Endothelial cell of umbilical vein (primary cell): ENCODE measurements around the gene LRP1B. TPM values are rescaled to one million over a fixed set of nuclear protein-coding genes. Genes with fewer than 3 reads are reported as not detected.

Source experiments
- BruUV-seq: library from RNA; stranded (reverse); fragments of 400-500 nt; replicated peaks from 2 replicates; lab custom pipeline; 2021; lab: Mats Ljungman, UMichigan
- CTCF ChIA-PET: fragments of 300-600, 350-600 bp; sonication (Branson Sonifier 250); formaldehyde crosslinking; loops from one replicate; lab custom pipeline; 2021; ENCODE audit warnings: antibody characterized with exemption, inconsistent platforms; lab: Charles Lee
- POLR2A ChIA-PET: fragments of 300-600, 350-600 bp; sonication (Branson Sonifier 250); formaldehyde crosslinking; loops from one replicate; lab custom pipeline; 2021; ENCODE audit warnings: antibody characterized with exemption, inconsistent platforms; lab: Charles Lee
- DNase-seq: peaks from one replicate; pipeline ENCODE4 v3.0.0-alpha.2; 2011; ENCODE audit warnings: low read depth, low spot score
- FAIRE-seq: peaks from 2 replicates; lab custom pipeline; 2011; peaks lifted over from hg19 to GRCh38; lab: Jason Lieb, UNC
- H2AFZ ChIP-seq: 2 replicates; pipeline ENCODE4 v1.6.0; 2012; ENCODE audit warnings: low read depth, low read length, control low read depth, inconsistent platforms
- H3K27ac ChIP-seq: 2 replicates; pipeline ENCODE4 v1.5.1; 2011; ENCODE audit warnings: low read depth, mild to moderate bottlenecking, control low read depth, low read length, moderate library complexity; ENCODE audit not compliant: insufficient read depth
- H3K27me3 ChIP-seq, 2 experiments: 2 replicates each; pipeline versions ENCODE4 v1.6.0 to v1.6.1; 2011; ENCODE audit warnings: low read length in 2 of 2, mixed read lengths in 1 of 2; ENCODE audit not compliant: control insufficient read depth in 2 of 2, insufficient read depth in 2 of 2
- H3K36me3 ChIP-seq, 2 experiments: 2 replicates in 1 of 2; 3 replicates in 1 of 2; pipeline ENCODE4 v1.5.1; 2011; ENCODE audit warnings: low read length in 2 of 2, mild to moderate bottlenecking in 1 of 2, moderate library complexity in 1 of 2; ENCODE audit not compliant: control insufficient read depth in 2 of 2, insufficient read depth in 2 of 2; ENCODE audit errors: extremely low read depth in 1 of 2
- H3K4me1 ChIP-seq: 3 replicates; pipeline ENCODE4 v1.5.1; 2011; ENCODE audit warnings: mild to moderate bottlenecking, low read length; ENCODE audit not compliant: control insufficient read depth, insufficient read depth; ENCODE audit errors: extremely low read depth
- H3K4me2 ChIP-seq: 2 replicates; pipeline ENCODE4 v1.6.1; 2011; ENCODE audit warnings: low read length, control low read depth, mixed read lengths; ENCODE audit not compliant: insufficient read depth
- H3K4me3 ChIP-seq, 3 experiments: fragments of 200-600 bp in 1 of 3; sonication (generic), shearing (Covaris generic) in 1 of 3; replicated peaks in 1 of 3; 2 replicates each; pipeline ENCODE4 v1.5.1; 2011 to 2016; ENCODE audit warnings: control low read depth in 3 of 3, low read length in 3 of 3, mild to moderate bottlenecking in 2 of 3, inconsistent platforms in 1 of 3, low read depth in 1 of 3, moderate library complexity in 1 of 3; ENCODE audit not compliant: insufficient read depth in 1 of 3
- H3K79me2 ChIP-seq: 2 replicates; pipeline ENCODE4 v1.6.0; 2012; ENCODE audit warnings: low read length, inconsistent platforms; ENCODE audit not compliant: control insufficient read depth, insufficient read depth
- H3K9ac ChIP-seq: replicated peaks from 2 replicates; pipeline ENCODE3; 2011; ENCODE audit warnings: low read length, control low read depth; ENCODE audit not compliant: insufficient read depth; ENCODE audit errors: extremely low read depth
- H3K9me1 ChIP-seq: replicated peaks from 3 replicates; pipeline ENCODE4 v1.6.0; 2011; ENCODE audit warnings: mild to moderate bottlenecking, low read length; ENCODE audit not compliant: control insufficient read depth, insufficient read depth; ENCODE audit errors: extremely low read depth
- H3K9me3 ChIP-seq: replicated peaks from 2 replicates; pipeline ENCODE4 v1.5.1; 2012; ENCODE audit warnings: low read length, inconsistent platforms; ENCODE audit not compliant: control insufficient read depth, insufficient read depth
- H4K20me1 ChIP-seq: replicated peaks from 2 replicates; pipeline ENCODE3; 2011; ENCODE audit warnings: mild to moderate bottlenecking, low read length; ENCODE audit not compliant: control insufficient read depth, insufficient read depth; ENCODE audit errors: extremely low read depth
- EZH2 ChIP-seq: IDR thresholded peaks from 2 replicates; pipeline ENCODE4 v1.6.1; 2012; ENCODE audit warnings: borderline replicate concordance, low read depth, mild to moderate bottlenecking, moderate library complexity, low read length, inconsistent platforms; ENCODE audit not compliant: severe bottlenecking
- FOS ChIP-seq: IDR thresholded peaks from 2 replicates; pipeline ENCODE4 v1.6.1; 2011; ENCODE audit warnings: mild to moderate bottlenecking, low read length, moderate library complexity, borderline replicate concordance; ENCODE audit not compliant: insufficient read depth
- GATA2 ChIP-seq: IDR thresholded peaks from 2 replicates; pipeline ENCODE4 v1.7.0; 2011; ENCODE audit warnings: low read depth, mild to moderate bottlenecking, moderate library complexity, mixed read lengths, low read length; ENCODE audit not compliant: insufficient read length, insufficient read depth
- JUN ChIP-seq: IDR thresholded peaks from 2 replicates; pipeline ENCODE4 v1.6.1; 2011; ENCODE audit warnings: borderline replicate concordance, low read depth; ENCODE audit not compliant: insufficient read length, insufficient read depth
- MYC ChIP-seq: IDR thresholded peaks from one replicate; pipeline ENCODE4 v1.6.1; 2011; ENCODE audit warnings: mild to moderate bottlenecking, low read depth, low read length
- POLR2A ChIP-seq: IDR thresholded peaks from 2 replicates; pipeline ENCODE4 v1.6.1; 2012; ENCODE audit warnings: low read depth, mild to moderate bottlenecking, control low read depth, low read length
- POLR2AphosphoS5 ChIP-seq: IDR thresholded peaks from 2 replicates; pipeline ENCODE4 v1.6.1; 2012; ENCODE audit warnings: low read depth, mild to moderate bottlenecking, control low read depth, low read length, moderate library complexity; ENCODE audit not compliant: insufficient read depth
- dilution Hi-C: fragments of 300-500 bp; cut with MboI; formaldehyde crosslinking; loops from one replicate; pipeline ENCODE4 v1.15.0; 2019; ENCODE audit warnings: low sequenced_read_pairs; ENCODE audit not compliant: extremely low pct_ligation_motif_present
- intact Hi-C: fragments of 100-400 bp; cut with micrococcal nuclease; formaldehyde crosslinking; loops from one replicate; pipeline ENCODE4 v1.10.0; 2022
- polyA plus RNA-seq, 4 experiments: library from polyadenylated mRNA; depleted of rRNA in 3 of 4; stranded (reverse) in 3 of 4; unstranded in 1 of 4; fragments of >200 nt; gene quantifications; 2 replicates each; pipeline versions ENCODE4 v1.2.1 to v1.2.3, GENCODE V29; 2011 to 2012; ENCODE audit warnings: missing spikeins in 1 of 4
- total RNA-seq: library from RNA; stranded (reverse); gene quantifications from 2 replicates; pipeline ENCODE4 v1.2.3, GENCODE V29; 2021
- TF ChIP-seq, protein P1 (sequence below), 2 donors: IDR thresholded peaks; 1 replicate in 1 of 2; 2 replicates in 1 of 2; pipeline ENCODE4 v1.5.1; 2011; ENCODE audit warnings: low read length in 2 of 2, mild to moderate bottlenecking in 2 of 2, moderate library complexity in 2 of 2, control low read depth in 1 of 2, inconsistent platforms in 1 of 2, low read depth in 1 of 2; ENCODE audit not compliant: insufficient read depth in 1 of 2; ENCODE audit errors: extremely low read depth in 1 of 2
- TF ChIP-seq, protein P2 (sequence below): IDR thresholded peaks from 2 replicates; pipeline ENCODE4 v1.6.1; 2011; ENCODE audit not compliant: insufficient read depth, insufficient read length

LRP1B gene
- total and polyA plus RNA-seq, 2 donors (not counting 3 experiments of a cell fraction or from before 2014, with no cell fraction given): 0.03 to 0.07 TPM

DNA sequence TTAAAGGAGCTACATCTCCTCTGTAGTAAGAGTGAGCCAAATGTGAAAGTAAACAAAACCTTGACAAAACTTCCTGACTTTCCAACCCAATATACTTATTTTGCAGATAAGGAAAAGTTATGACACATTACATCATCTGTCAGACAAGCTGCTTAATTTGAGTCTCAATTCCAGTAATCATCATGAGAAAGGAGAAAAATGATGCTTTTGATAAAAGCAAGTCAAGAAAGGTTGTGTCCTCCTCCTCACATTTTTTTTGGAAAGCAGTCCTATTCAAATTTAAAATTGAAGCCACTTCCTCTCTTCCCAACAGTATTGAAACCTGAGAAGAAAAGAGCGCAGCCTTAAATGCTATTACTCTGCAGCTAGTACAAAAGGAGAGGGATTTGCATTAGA, 519.6 kb downstream of the LRP1B start:
- ChIA-PET POLR2A (no interaction called here), CTCF (interaction anchor here (0.7 to 2.8 kb wide), 10 partner anchors 9 to 529 kb away, joined by 3 to 15 read pairs (median 4); no protein-coding TSS in a partner anchor)
- DNase-seq (peak; percentile 87), FAIRE-seq (peak; percentile 83)
- no peaks in the 10 kb centered on the region for H3K9me1 ChIP-seq
- no peaks in the 10 kb centered on the region for H4K20me1 ChIP-seq
- H3K9me3 ChIP-seq: no peaks in the 10 kb centered on the region
- peak overlapping the region; percentile 73 for H3K27ac ChIP-seq
- peak overlapping the region; percentile 76 for H2AFZ ChIP-seq
- H3K27me3 ChIP-seq: no peaks in the 10 kb centered on the region
- no peaks in the 10 kb centered on the region for H3K36me3 ChIP-seq
- dilution Hi-C loops: no loop called here
- peak overlapping the region; percentile 71 for H3K9ac ChIP-seq
- BruUV-seq: no TSS peak
- TF ChIP-seq POLR2AphosphoS5 (no peak), FOS (peak; percentile 20), MYC (no peak), JUN (peak; percentile 20)
- peak overlapping the region; percentile 93 for H3K4me2 ChIP-seq
- intact Hi-C loops: loop anchor here (1.0 to 10.0 kb wide), 4 partner anchors 216 to 590 kb away; partner anchors contain the start of gene LRP1B
- H3K4me3 ChIP-seq: peak overlapping the region in 2 of 3 experiments; percentile 15 to 54
- no peaks in the 10 kb centered on the region for H3K79me2 ChIP-seq
- H3K4me1 ChIP-seq: peaks cover 20% of the 10 kb centered on the region

DNA sequence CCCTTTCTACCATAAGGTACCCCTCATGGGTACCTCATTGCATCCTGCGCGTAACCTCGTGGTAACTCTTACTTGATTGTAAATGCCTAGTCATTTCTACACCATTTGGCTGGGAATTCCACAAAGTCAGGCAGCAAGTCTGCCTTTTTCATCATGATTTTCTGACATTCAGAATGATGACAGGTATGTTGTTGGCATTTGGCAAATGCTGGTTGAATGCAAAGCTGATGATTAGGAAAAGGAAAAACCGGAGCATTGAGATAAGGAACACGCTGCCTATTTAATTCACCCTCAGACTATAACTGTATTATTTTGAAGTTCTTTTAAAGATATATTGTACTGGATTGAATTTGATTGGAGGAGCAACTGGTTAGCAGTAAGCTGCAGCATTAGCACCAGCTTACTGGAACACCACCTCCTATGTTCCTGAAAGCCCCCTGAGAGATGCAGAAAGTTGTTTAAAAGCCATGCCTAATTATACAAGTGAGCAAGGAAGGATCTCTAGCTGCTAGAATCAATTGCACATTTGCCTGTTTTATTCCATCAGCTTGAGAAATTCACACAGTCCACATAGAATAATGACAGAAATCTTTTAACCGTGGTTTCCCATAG, 520.1 kb downstream of the LRP1B start:
- Histone ChIP-seq H3K27me3 (no peaks in the 10 kb centered on the region), H2AFZ (peak overlapping the region; percentile 86), H3K36me3 (no peaks in the 10 kb centered on the region), H3K9me3 (no peaks in the 10 kb centered on the region), H4K20me1 (no peaks in the 10 kb centered on the region), H3K4me1 (peaks cover 20% of the 10 kb centered on the region), H3K4me3 (peak overlapping the region in 2 of 3 experiments; percentile 15 to 54), H3K4me2 (peak overlapping the region; percentile 93), H3K9ac (peak overlapping the region; percentile 71), H3K27ac (peak overlapping the region; percentile 73), H3K79me2 (no peaks in the 10 kb centered on the region), H3K9me1 (no peaks in the 10 kb centered on the region)
- no peak for TF ChIP-seq EZH2
- TF ChIP-seq, protein P1, sequence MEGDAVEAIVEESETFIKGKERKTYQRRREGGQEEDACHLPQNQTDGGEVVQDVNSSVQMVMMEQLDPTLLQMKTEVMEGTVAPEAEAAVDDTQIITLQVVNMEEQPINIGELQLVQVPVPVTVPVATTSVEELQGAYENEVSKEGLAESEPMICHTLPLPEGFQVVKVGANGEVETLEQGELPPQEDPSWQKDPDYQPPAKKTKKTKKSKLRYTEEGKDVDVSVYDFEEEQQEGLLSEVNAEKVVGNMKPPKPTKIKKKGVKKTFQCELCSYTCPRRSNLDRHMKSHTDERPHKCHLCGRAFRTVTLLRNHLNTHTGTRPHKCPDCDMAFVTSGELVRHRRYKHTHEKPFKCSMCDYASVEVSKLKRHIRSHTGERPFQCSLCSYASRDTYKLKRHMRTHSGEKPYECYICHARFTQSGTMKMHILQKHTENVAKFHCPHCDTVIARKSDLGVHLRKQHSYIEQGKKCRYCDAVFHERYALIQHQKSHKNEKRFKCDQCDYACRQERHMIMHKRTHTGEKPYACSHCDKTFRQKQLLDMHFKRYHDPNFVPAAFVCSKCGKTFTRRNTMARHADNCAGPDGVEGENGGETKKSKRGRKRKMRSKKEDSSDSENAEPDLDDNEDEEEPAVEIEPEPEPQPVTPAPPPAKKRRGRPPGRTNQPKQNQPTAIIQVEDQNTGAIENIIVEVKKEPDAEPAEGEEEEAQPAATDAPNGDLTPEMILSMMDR (IDR thresholded peaks at IDR 0.05; ENCODE audit: extremely low read depth in 1 of 2, insufficient read depth in 1 of 2, low read depth in 1 of 2, low read length in 2 of 2): no peak
- TF ChIP-seq GATA2: no peak
- no peak for TF ChIP-seq JUN
- TF ChIP-seq POLR2A: no peak
- TF ChIP-seq, protein P2, sequence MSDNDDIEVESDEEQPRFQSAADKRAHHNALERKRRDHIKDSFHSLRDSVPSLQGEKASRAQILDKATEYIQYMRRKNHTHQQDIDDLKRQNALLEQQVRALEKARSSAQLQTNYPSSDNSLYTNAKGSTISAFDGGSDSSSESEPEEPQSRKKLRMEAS: no peak
- no peak for TF ChIP-seq POLR2AphosphoS5
- TF ChIP-seq FOS: no peak
- no peak for TF ChIP-seq MYC
- BruUV-seq: no TSS peak
- DNase-seq (peak; percentile 87), FAIRE-seq (no peak)
- dilution Hi-C loops (no loop called here), intact Hi-C loops (loop anchor here (1.0 to 10.0 kb wide), 4 partner anchors 216 to 589 kb away; partner anchors contain the start of gene LRP1B)
- ChIA-PET POLR2A (no interaction called here), CTCF (interaction anchor here (0.5 to 2.8 kb wide), 10 partner anchors 9 to 499 kb away, joined by 3 to 15 read pairs (median 4); no protein-coding TSS in a partner anchor)
